ENCODE results near the gene ADAMTS17.

Gene ADAMTS17

DNA sequence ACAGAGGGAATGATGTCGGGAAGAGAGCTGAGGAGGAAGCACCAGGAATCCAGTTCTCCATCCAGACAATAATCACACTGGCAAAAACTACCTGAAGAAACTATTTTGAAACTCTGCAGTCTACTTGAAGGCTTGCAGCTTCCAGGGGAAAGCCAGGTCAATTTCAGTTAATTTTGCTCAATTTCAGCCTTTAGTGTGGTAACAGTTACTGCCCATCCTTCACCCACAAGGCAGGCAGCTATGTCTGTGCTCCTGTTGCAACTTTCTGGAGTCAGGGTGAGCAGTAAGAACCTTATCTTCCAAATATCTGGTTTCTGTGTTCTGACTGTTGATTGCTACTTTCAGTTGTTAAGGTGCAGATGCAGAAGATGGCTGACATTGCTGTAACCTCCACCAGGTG is 221.7 kb downstream of the ADAMTS17 start:
- no peak overlapping the region for H3K4me3 Mint-ChIP-seq
- peaks cover 26% of the 10 kb centered on the region for H3K9me3 Mint-ChIP-seq
- ATAC-seq (replicated peaks; ENCODE audit: extremely low read depth, poor library complexity, severe bottlenecking) (no peak), DNase-seq (ENCODE audit: low spot score in 2 of 2) (no peak)
- no peak overlapping the region for H3K27ac Mint-ChIP-seq (ENCODE audit: low read depth)
- no peaks in the 10 kb centered on the region for H3K27me3 Mint-ChIP-seq
- no peaks in the 10 kb centered on the region for H3K4me1 Mint-ChIP-seq
- peaks cover 1% of the 10 kb centered on the region for H3K36me3 Mint-ChIP-seq (ENCODE audit: insufficient read depth)

DNA sequence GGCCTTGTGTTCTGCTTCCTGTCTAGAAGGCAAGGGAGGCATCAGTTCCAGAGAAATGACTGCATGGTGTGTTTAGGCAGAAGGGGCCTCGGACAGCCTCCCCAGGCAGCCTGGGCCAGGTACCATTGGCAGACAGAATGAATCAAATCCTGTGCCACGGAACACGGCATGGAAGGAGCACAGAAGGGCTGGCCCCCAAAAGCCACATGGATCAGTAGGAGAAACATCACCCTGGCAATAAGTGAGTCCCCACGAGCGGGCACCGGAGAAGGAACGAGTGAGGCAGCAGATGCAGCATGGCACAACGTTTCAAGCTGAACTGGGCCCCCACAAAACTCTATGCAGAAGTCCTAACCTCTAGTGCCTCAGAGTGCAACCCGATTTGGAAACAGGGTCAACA is 223.2 kb downstream of the ADAMTS17 start:
- H3K4me3 Mint-ChIP-seq: no peak overlapping the region
- H3K27me3 Mint-ChIP-seq: no peaks in the 10 kb centered on the region
- DNase-seq (ENCODE audit: low spot score in 2 of 2): no peak
- no peak for ATAC-seq (replicated peaks; ENCODE audit: extremely low read depth, poor library complexity, severe bottlenecking)
- peaks cover 26% of the 10 kb centered on the region for H3K9me3 Mint-ChIP-seq
- no peak overlapping the region for H3K27ac Mint-ChIP-seq (ENCODE audit: low read depth)
- peaks cover 1% of the 10 kb centered on the region for H3K36me3 Mint-ChIP-seq (ENCODE audit: insufficient read depth)
- H3K4me1 Mint-ChIP-seq: no peaks in the 10 kb centered on the region

DNA sequence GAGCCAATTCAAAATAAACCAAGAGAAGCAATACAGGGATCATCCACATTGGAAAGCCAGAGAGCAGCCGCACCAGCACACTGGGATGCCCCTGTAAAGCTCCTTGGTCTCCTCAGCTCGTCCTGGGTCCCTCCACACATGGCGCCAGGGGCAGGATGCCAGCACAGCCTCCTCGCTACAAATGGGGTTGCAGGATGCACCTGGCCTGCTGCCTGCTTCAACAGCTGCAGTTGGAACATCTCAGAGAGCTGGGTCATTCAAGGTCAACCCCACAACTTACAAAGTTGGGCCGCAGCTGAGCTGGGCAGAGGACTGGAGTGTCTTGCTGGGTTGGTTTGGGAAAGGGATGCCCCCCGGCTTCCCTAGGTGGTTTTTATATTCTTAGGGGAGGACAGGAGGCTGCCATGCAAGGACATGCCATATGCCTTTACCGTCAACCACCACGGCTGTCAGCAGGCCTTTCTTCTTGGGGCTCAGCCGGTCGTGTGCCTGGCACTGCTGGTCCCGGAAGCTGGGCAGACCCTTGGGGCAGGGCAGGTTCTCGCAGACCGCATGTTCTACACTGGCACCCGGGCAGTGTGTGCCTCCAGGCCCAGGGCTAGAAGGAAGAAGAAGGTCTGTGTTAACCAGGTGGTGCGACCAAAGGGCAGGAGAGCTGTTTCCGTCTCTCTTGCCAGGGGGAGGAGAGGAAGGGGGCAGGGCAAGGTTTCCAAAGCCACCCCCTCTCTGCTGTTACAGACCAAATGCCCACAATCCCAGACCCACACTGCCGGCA is 225.2 kb downstream of the ADAMTS17 start:
- no peak for DNase-seq (ENCODE audit: low spot score in 2 of 2)
- peaks cover 2% of the 10 kb centered on the region for H3K4me1 Mint-ChIP-seq
- peaks cover 26% of the 10 kb centered on the region for H3K9me3 Mint-ChIP-seq
- no peak overlapping the region for H3K4me3 Mint-ChIP-seq
- no peaks in the 10 kb centered on the region for H3K27me3 Mint-ChIP-seq
- no peak overlapping the region for H3K27ac Mint-ChIP-seq (ENCODE audit: low read depth)
- ATAC-seq (replicated peaks; ENCODE audit: extremely low read depth, poor library complexity, severe bottlenecking): no peak
- no peaks in the 10 kb centered on the region for H3K36me3 Mint-ChIP-seq (ENCODE audit: insufficient read depth)

DNA sequence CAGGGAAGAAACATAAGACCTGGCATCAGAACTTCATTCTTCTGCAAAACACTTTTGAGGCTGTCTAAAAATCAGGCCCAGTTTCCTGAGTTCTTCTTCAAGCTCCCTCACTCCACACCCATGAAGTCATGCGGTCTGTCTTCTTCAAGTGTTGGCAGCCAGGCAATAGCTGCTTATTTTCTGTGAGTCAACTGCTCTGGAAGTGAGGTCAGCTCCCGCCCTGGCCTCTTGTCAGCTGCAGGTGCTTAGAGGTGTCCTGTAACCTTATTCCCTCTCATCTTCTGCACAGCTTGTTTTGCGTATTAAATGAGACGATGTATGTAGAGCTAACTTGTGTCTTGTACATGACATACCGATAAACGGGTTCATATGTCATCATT is 226.1 kb downstream of the ADAMTS17 start:
- H3K4me1 Mint-ChIP-seq: peaks cover 9% of the 10 kb centered on the region
- ATAC-seq (replicated peaks; ENCODE audit: extremely low read depth, poor library complexity, severe bottlenecking): no peak
- DNase-seq (ENCODE audit: low spot score in 2 of 2): no peak
- H3K27me3 Mint-ChIP-seq: no peaks in the 10 kb centered on the region
- H3K36me3 Mint-ChIP-seq (ENCODE audit: insufficient read depth): no peaks in the 10 kb centered on the region
- H3K27ac Mint-ChIP-seq (ENCODE audit: low read depth): no peak overlapping the region
- peaks cover 18% of the 10 kb centered on the region for H3K9me3 Mint-ChIP-seq
- H3K4me3 Mint-ChIP-seq: no peak overlapping the region

DNA sequence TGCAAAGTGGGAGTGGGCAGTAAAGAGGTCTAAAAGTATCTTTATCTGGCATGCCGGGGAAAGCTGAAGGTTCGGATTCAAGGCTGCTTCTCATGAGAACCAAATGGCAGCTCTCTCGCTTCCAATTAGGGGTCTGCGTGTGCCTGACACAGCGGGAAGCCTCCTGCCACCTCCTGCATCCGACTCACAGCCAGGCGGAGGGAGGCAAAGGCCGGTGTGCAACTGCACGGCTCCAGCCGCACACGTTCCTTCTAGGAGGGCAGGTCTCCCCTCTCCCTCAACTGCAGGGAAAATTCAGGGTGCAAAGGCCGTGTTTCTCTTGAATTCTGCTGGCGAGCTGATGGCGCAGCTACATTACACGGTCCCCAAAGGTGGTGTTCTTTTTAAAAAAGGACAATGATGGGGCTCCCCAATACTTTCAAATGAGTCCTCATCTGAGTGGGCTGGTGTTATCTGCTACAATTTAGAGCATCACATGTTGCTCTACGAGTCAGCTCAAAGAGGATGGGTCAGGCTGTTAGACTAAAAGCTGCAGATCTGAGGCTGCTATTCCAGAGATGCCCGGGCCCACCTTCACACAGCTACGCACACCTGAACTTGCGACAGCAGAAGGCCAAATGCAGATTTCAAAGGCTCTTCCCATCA is 226.6 kb downstream of the ADAMTS17 start:
- no peak for ATAC-seq (replicated peaks; ENCODE audit: extremely low read depth, poor library complexity, severe bottlenecking)
- Mint-ChIP-seq H3K27ac (ENCODE audit: low read depth) (no peak overlapping the region), H3K36me3 (ENCODE audit: insufficient read depth) (no peaks in the 10 kb centered on the region), H3K9me3 (peaks cover 13% of the 10 kb centered on the region), H3K27me3 (no peaks in the 10 kb centered on the region), H3K4me1 (peaks cover 9% of the 10 kb centered on the region), H3K4me3 (no peak overlapping the region)
- DNase-seq (ENCODE audit: low spot score in 2 of 2): no peak

DNA sequence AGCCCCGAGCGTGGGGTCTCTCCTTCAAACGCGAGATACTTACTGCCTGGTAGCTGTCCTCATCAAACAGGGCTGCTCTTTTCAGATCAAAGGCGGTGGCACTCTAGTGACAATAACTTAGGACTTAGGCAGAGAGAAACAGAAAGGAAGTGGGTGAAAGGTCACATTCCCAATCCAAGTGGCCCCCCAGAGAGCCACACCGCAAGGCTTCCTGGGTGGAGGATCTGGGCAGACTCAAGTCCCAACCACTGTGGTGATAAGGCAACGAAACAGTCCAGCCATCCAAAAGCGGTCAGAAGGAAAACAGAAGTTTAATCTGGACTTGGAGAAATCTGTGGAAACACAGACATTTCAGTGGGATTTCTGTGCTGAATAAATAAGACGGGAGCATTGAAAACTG is 227.2 kb downstream of the ADAMTS17 start:
- peaks cover 9% of the 10 kb centered on the region for H3K4me1 Mint-ChIP-seq
- no peak overlapping the region for H3K4me3 Mint-ChIP-seq
- H3K27me3 Mint-ChIP-seq: no peaks in the 10 kb centered on the region
- no peak overlapping the region for H3K27ac Mint-ChIP-seq (ENCODE audit: low read depth)
- DNase-seq (ENCODE audit: low spot score in 2 of 2) (no peak), ATAC-seq (replicated peaks; ENCODE audit: extremely low read depth, poor library complexity, severe bottlenecking) (no peak)
- H3K9me3 Mint-ChIP-seq: peaks cover 8% of the 10 kb centered on the region
- no peaks in the 10 kb centered on the region for H3K36me3 Mint-ChIP-seq (ENCODE audit: insufficient read depth)

DNA sequence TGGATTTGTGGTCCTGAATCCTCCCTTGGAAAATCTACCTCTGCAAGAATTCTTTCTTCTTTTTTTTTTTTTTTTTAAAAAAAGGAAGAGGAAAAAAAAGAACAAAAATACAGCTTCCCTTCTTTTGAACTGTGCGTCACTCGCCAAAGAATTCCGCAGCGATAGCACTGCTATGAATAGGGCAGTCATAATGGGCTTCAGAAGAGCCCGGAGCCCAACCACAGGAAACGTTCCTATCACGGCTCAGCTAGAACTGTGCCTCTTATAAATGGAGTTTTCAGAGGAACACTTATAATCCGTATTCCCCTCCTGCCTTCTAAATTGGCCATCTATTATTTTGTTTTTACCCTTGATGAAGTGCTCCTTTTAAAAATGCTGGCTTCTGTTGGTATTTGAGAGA is 227.7 kb downstream of the ADAMTS17 start:
- no peaks in the 10 kb centered on the region for H3K36me3 Mint-ChIP-seq (ENCODE audit: insufficient read depth)
- H3K9me3 Mint-ChIP-seq: peaks cover 7% of the 10 kb centered on the region
- no peak overlapping the region for H3K27ac Mint-ChIP-seq (ENCODE audit: low read depth)
- H3K4me3 Mint-ChIP-seq: no peak overlapping the region
- no peak for DNase-seq (ENCODE audit: low spot score in 2 of 2)
- ATAC-seq (replicated peaks; ENCODE audit: extremely low read depth, poor library complexity, severe bottlenecking): no peak
- peaks cover 9% of the 10 kb centered on the region for H3K4me1 Mint-ChIP-seq
- no peaks in the 10 kb centered on the region for H3K27me3 Mint-ChIP-seq

DNA sequence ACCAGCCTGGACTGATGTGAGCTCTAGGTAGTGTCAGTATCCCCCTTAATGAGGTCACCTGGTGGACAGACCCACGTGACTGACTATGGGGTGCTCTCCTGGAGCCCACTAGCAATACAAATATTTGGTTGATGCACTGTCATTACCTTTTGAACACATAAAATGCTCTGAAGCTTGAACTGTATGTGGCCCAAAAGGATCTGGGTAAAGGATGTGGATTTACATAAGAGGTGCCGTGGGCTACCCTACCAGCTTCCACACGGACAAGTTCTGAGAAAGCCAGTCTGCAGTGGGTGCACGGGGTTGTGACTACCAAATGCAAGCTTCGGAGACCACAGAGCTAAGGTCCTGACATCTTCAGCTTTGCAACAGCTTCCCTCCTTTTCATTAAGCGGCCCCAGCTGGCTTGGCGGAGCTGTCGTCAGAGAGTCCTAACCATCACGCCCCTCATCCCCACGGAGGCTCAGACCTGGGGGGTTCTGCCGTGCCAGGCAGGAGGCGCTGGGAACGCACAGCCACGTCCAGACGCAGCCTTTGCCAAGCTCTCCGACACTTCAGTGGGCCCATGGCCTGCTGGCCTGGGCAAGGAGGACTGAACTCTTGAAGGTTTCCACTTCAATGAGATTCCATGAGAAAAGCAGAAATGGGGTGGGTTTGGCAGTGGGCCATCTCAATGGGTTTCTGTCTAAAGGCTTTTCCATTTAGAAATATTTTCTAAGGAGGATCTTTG is 228.3 kb downstream of the ADAMTS17 start:
- Mint-ChIP-seq H3K27me3 (no peaks in the 10 kb centered on the region), H3K36me3 (ENCODE audit: insufficient read depth) (no peaks in the 10 kb centered on the region), H3K9me3 (peaks cover 1% of the 10 kb centered on the region), H3K4me1 (peaks cover 9% of the 10 kb centered on the region), H3K4me3 (no peak overlapping the region), H3K27ac (ENCODE audit: low read depth) (no peak overlapping the region)
- ATAC-seq (replicated peaks; ENCODE audit: extremely low read depth, poor library complexity, severe bottlenecking) (no peak), DNase-seq (ENCODE audit: low spot score in 2 of 2) (no peak)

DNA sequence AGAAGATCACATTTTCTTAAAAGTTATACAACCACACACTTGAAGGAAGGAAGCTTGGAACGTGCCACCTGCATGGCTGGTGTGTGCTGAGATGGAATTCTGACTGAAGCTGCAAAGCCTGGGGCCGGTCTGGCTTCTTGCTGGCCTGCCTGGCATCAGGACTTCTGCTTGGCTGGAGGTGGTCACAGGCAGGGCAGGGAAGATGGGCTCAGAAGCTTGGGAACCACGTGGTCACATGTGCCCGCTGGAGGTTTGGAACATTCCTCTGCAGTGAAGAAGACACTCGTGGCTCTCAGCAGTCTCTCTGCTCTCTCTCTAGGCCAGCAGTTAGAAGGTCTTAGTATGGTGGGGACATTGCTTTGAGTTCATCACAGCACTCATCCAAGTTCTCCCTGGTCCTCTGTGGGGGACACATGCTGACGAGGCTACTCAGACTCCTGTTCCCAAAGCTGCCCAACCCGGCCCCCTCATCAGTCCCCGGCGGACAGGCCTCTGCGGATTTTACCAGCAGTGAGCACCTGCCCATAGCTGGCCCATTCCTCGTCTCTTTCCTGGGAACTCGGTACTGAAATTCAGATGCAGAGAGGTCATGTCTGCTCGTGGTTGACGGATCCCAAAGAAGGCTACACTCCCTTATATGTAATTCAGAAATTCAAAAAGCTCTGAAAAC is 229.0 kb downstream of the ADAMTS17 start:
- Mint-ChIP-seq H3K27me3 (no peaks in the 10 kb centered on the region), H3K4me1 (peaks cover 9% of the 10 kb centered on the region), H3K27ac (ENCODE audit: low read depth) (no peak overlapping the region), H3K9me3 (no peaks in the 10 kb centered on the region), H3K36me3 (ENCODE audit: insufficient read depth) (no peaks in the 10 kb centered on the region), H3K4me3 (no peak overlapping the region)
- DNase-seq (ENCODE audit: low spot score in 2 of 2) (no peak), ATAC-seq (replicated peaks; ENCODE audit: extremely low read depth, poor library complexity, severe bottlenecking) (no peak)

DNA sequence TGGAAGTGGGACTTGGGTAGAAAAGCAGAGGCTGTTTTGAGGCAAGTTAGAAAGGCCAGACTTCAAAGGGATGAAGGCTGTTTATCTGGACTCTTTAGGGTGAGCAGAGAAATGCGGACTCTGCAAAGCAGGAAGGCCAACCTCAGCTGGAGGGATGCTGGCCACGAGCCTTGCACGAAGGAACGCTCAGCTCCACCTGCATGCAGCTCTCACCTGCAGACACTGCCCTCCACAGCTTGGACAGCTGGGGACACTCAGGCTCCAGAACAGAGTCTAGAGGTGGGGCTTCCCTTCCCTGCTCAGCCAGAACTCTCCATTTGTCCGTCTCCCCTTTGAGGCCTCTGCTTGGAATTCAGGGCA is 229.7 kb downstream of the ADAMTS17 start:
- H3K27me3 Mint-ChIP-seq: no peaks in the 10 kb centered on the region
- peaks cover 9% of the 10 kb centered on the region for H3K4me1 Mint-ChIP-seq
- ATAC-seq (replicated peaks; ENCODE audit: extremely low read depth, poor library complexity, severe bottlenecking): no peak
- no peak overlapping the region for H3K4me3 Mint-ChIP-seq
- H3K27ac Mint-ChIP-seq (ENCODE audit: low read depth): no peak overlapping the region
- no peaks in the 10 kb centered on the region for H3K36me3 Mint-ChIP-seq (ENCODE audit: insufficient read depth)
- no peaks in the 10 kb centered on the region for H3K9me3 Mint-ChIP-seq
- no peak for DNase-seq (ENCODE audit: low spot score in 2 of 2)

DNA sequence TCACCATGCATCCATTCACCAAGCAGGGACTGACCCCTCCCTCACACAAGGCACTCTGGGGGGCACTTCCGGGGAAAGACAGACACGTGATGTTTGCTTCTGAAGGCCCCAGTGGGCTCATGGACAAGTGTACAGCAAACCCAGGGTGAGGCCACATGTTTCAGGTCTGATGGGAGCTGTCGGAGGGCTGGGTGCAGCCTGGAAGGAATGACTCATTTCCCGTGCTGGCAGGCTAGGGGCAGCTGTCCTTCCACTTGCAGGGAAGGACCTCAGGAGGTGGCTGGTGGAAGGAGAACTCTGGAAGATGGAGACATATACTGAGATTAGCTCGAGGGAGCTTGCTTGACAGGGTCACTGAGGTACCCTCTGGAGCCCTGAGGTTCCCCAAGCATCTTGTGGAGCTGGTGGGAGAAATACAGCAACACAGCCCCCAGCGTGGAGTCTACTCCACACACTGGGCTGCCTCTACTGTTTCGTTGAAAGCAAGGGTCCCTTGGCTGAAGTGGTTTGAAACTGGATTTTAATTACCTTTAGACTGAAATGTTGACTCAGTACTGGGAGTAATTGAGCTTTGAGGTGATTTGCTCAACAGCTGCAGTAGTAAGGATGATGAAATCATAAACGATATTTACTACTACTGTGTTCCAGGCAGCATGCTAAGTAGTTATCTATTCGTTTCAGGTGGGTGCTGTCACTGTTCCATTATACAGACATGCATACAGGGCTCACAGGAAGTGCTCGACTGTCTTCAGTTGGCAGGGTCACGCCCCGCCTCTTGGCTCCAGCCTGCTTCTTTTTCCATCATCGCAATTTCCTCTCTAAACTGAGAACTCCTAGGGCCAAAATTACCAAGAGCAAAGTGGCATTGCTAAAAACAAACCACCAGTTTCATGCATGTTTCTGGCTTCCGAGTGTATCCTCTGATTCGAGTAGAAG is 230.4 kb downstream of the ADAMTS17 start:
- DNase-seq (ENCODE audit: low spot score in 2 of 2) (no peak), ATAC-seq (replicated peaks; ENCODE audit: extremely low read depth, poor library complexity, severe bottlenecking) (no peak)
- Mint-ChIP-seq H3K36me3 (ENCODE audit: insufficient read depth) (no peaks in the 10 kb centered on the region), H3K27me3 (no peaks in the 10 kb centered on the region), H3K9me3 (no peaks in the 10 kb centered on the region), H3K4me3 (no peak overlapping the region), H3K4me1 (peaks cover 9% of the 10 kb centered on the region), H3K27ac (ENCODE audit: low read depth) (no peak overlapping the region)

DNA sequence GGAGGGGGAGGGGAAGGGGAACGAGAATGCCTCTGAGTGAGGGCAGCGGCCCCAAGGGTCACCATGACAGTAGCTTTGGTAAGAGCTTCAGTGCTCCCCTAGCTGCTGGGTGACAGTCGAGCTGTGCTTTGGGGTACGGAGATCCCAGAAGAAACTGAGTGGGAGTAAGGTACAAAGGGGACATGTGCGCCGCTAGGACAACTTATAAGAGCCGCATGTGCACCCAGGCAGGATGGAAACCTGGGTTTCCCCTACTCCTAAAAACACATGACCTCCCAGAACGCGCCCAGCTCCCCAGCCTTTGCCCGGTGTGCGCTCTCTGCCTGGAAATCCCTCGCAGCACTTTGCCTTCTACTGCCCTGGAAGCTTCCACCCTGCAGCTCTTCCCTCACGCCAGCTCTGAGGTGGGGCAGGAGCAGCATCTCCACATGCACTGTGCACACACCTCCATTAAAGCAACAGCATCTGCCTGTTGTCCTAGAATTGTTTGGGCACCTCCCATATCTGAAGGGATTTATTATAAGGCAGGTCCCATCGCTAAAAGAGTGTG is 232.2 kb downstream of the ADAMTS17 start:
- ATAC-seq (replicated peaks; ENCODE audit: extremely low read depth, poor library complexity, severe bottlenecking) (no peak), DNase-seq (ENCODE audit: low spot score in 2 of 2) (no peak)
- no peaks in the 10 kb centered on the region for H3K9me3 Mint-ChIP-seq
- H3K27ac Mint-ChIP-seq (ENCODE audit: low read depth): no peak overlapping the region
- peaks cover 9% of the 10 kb centered on the region for H3K4me1 Mint-ChIP-seq
- no peak overlapping the region for H3K4me3 Mint-ChIP-seq
- H3K27me3 Mint-ChIP-seq: no peaks in the 10 kb centered on the region
- H3K36me3 Mint-ChIP-seq (ENCODE audit: insufficient read depth): no peaks in the 10 kb centered on the region
